Hepatocyte (in vitro differentiated cells): ENCODE results near the gene AKR1D1. TPM values are rescaled to one million over a fixed set of nuclear protein-coding genes. Genes with fewer than 3 reads are reported as not detected.

ENCODE experiments used
- DNase-seq: peaks from one replicate; pipeline ENCODE4 v3.0.0-alpha.2; 2016; ENCODE audit warnings: low spot score
- H2AFZ ChIP-seq: fragments of 200-600 bp; sonication (generic); 2 replicates; pipeline ENCODE4 v1.6.0; 2016; ENCODE audit warnings: antibody characterized with exemption, mild to moderate bottlenecking
- H3K27ac ChIP-seq: fragments of 200-600 bp; sonication (generic); 2 replicates; pipeline ENCODE4 v1.5.1; 2016; ENCODE audit warnings: mild to moderate bottlenecking
- H3K27me3 ChIP-seq: fragments of 200-600 bp; sonication (generic); 2 replicates; pipeline ENCODE4 v1.6.1; 2016
- H3K36me3 ChIP-seq: fragments of 200-600 bp; sonication (generic); replicated peaks from 2 replicates; pipeline ENCODE4 v1.5.1; 2016; ENCODE audit warnings: low read depth; ENCODE audit not compliant: insufficient read depth
- H3K4me1 ChIP-seq: fragments of 200-600 bp; sonication (generic); 2 replicates; pipeline ENCODE4 v1.5.1; 2016; ENCODE audit warnings: mild to moderate bottlenecking, moderate library complexity; ENCODE audit not compliant: insufficient read depth
- H3K4me2 ChIP-seq: fragments of 200-600 bp; sonication (generic); 2 replicates; pipeline ENCODE4 v1.6.0; 2016
- H3K4me3 ChIP-seq: fragments of 200-600 bp; sonication (generic); 2 replicates; pipeline ENCODE4 v1.5.1; 2016; ENCODE audit warnings: mild to moderate bottlenecking
- H3K79me2 ChIP-seq: fragments of 200-600 bp; sonication (generic); 2 replicates; pipeline ENCODE4 v1.6.0; 2017; ENCODE audit warnings: mild to moderate bottlenecking
- H3K9me2 ChIP-seq: fragments of 200-600 bp; sonication (generic); replicated peaks from 2 replicates; pipeline ENCODE4 v1.6.0; 2017; ENCODE audit warnings: mild to moderate bottlenecking; ENCODE audit not compliant: insufficient read depth
- H3K9me3 ChIP-seq: fragments of 200-600 bp; sonication (generic); 2 replicates; pipeline ENCODE4 v1.5.1; 2016; ENCODE audit warnings: low read depth, mild to moderate bottlenecking
- H4K20me1 ChIP-seq: fragments of 200-600 bp; sonication (generic); 2 replicates; pipeline ENCODE4 v1.6.0; 2016; ENCODE audit warnings: mild to moderate bottlenecking; ENCODE audit not compliant: insufficient read depth, poor library complexity, severe bottlenecking
- EZH2 ChIP-seq: fragments of 200-600 bp; sonication (generic); IDR thresholded peaks from 2 replicates; pipeline ENCODE4 v1.6.1; 2016; ENCODE audit warnings: antibody characterized with exemption, mild to moderate bottlenecking, borderline replicate concordance
- EZH2phosphoT487 ChIP-seq: fragments of 200-600 bp; sonication (generic); IDR thresholded peaks from one replicate; pipeline ENCODE4 v1.6.1; 2018; ENCODE audit warnings: antibody characterized with exemption, mild to moderate bottlenecking, low read depth, moderate library complexity; ENCODE audit not compliant: unreplicated experiment, severe bottlenecking
- WGBS: methylation state at CpG from one replicate; pipeline ENCODE4 v1.1.6; 2016; ENCODE audit warnings: low lambda C conversion rate; ENCODE audit errors: missing lambda C conversion rate; 5-methylcytosine and 5-hydroxymethylcytosine counted together
- polyA plus RNA-seq: library from polyadenylated mRNA; unstranded; fragments of >200 nt; fragmentation: Nextera tagmentation; extraction: Ambion mirVana; gene quantifications from 2 replicates; pipeline ENCODE4 v1.2.1, GENCODE V29; 2016
- total RNA-seq: library from RNA; depleted of rRNA; stranded (reverse); fragments of >200 nt; gene quantifications from 2 replicates; pipeline ENCODE4 v1.2.3, GENCODE V29; 2014
- TF ChIP-seq, protein P1 (sequence below): fragments of 200-600 bp; sonication (generic); IDR thresholded peaks from 2 replicates; pipeline ENCODE4 v1.5.1; 2016; ENCODE audit warnings: antibody characterized with exemption, mild to moderate bottlenecking; ENCODE audit not compliant: poor library complexity

Gene AKR1D1
- total and polyA plus RNA-seq, 2 experiments from 2014 or later, result 8.1 to 25.4 TPM

DNA sequence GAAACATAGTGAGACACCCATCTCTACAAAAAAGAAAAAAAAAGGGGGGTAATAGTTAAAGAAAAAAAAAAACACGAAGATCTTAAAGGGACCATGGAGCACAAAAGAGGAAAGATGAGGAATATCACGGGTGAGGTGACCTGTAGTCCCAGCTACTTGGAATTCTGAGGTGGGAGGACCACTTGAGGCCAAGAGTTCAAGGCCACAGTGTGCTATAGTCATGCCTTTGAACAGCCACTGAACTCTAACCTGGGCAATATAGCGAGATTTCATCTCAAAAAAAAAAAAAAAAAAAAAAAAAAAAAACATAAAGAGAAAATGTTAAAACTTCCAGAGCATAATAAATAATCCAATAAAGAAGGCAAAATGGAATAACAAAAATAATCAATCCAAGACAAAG, 23.6 kb downstream of the AKR1D1 start:
- 86% methylated on average over 3 of the region's 3 CpGs for WGBS
- H3K4me3 ChIP-seq, result no peak overlapping the region
- no peak for TF ChIP-seq EZH2
- TF ChIP-seq EZH2phosphoT487, result no peak
- TF ChIP-seq, protein P1, sequence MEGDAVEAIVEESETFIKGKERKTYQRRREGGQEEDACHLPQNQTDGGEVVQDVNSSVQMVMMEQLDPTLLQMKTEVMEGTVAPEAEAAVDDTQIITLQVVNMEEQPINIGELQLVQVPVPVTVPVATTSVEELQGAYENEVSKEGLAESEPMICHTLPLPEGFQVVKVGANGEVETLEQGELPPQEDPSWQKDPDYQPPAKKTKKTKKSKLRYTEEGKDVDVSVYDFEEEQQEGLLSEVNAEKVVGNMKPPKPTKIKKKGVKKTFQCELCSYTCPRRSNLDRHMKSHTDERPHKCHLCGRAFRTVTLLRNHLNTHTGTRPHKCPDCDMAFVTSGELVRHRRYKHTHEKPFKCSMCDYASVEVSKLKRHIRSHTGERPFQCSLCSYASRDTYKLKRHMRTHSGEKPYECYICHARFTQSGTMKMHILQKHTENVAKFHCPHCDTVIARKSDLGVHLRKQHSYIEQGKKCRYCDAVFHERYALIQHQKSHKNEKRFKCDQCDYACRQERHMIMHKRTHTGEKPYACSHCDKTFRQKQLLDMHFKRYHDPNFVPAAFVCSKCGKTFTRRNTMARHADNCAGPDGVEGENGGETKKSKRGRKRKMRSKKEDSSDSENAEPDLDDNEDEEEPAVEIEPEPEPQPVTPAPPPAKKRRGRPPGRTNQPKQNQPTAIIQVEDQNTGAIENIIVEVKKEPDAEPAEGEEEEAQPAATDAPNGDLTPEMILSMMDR, result no peak

DNA sequence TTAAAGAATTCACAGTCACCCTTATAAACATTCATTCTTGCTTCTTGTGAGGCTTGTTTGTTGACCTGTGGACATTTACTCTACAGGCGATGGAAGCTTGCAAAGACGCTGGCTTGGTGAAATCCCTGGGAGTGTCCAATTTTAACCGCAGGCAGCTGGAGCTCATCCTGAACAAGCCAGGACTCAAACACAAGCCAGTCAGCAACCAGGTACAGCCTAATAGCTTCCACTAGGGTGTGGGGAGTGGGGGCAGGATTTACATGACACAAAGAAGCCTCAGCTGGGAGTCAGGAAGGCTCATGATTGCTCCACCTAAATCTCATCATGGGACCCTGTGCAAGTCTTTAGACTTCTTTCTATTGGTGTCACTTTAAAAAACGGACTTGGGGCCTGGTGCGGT, 29.0 kb downstream of the AKR1D1 start:
- Histone ChIP-seq H3K9me3 (no peaks in the 10 kb centered on the region), H3K4me3 (no peak overlapping the region), H3K4me1 (no peaks in the 10 kb centered on the region), H2AFZ (no peak overlapping the region), H3K9me2 (no peaks in the 10 kb centered on the region), H4K20me1 (no peaks in the 10 kb centered on the region), H3K79me2 (no peaks in the 10 kb centered on the region), H3K36me3 (no peaks in the 10 kb centered on the region), H3K4me2 (no peak overlapping the region), H3K27ac (no peak overlapping the region), H3K27me3 (no peaks in the 10 kb centered on the region)
- TF ChIP-seq, protein P1, result no peak
- TF ChIP-seq EZH2phosphoT487, result no peak
- TF ChIP-seq EZH2, result no peak
- WGBS, result 93% methylated on average over 5 of the region's 5 CpGs
- no peak for DNase-seq

More for the DNA sequence above, 23.6 kb downstream of the AKR1D1 start:
- H3K4me1 ChIP-seq, result peaks cover 7% of the 10 kb centered on the region
- H3K4me2 ChIP-seq, result no peak overlapping the region
- no peaks in the 10 kb centered on the region for H4K20me1 ChIP-seq
- H3K36me3 ChIP-seq, result no peaks in the 10 kb centered on the region
- no peak overlapping the region for H2AFZ ChIP-seq
- DNase-seq, result no peak
- no peak overlapping the region for H3K27ac ChIP-seq
- no peaks in the 10 kb centered on the region for H3K27me3 ChIP-seq
- no peaks in the 10 kb centered on the region for H3K9me2 ChIP-seq
- H3K79me2 ChIP-seq, result no peaks in the 10 kb centered on the region
- H3K9me3 ChIP-seq, result no peaks in the 10 kb centered on the region

DNA sequence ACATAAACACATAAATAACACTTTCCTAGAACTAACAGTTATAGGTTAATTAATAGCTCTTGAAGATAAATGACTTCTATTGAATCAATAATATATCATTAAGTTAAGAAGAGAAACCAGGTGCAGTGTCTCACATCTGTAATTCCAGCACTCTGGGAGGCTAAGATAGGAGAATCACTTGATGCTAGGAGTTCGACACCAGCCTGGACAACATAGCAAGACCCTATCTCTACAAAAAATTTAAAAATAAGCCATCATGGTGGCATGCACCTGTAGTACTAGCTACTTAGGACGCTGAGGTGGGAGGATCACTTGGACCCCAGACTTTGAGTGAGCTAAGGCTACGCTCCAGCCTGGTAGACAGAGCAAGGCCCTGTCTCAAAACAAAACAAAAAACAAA, 38.8 kb downstream of the AKR1D1 start:
- DNase-seq, result no peak
- Histone ChIP-seq H2AFZ (no peak overlapping the region), H3K4me3 (no peak overlapping the region), H3K27ac (no peak overlapping the region), H3K27me3 (no peaks in the 10 kb centered on the region), H3K4me1 (peaks cover 11% of the 10 kb centered on the region), H3K9me2 (no peaks in the 10 kb centered on the region), H3K36me3 (no peaks in the 10 kb centered on the region), H4K20me1 (no peaks in the 10 kb centered on the region), H3K4me2 (no peak overlapping the region), H3K9me3 (no peaks in the 10 kb centered on the region), H3K79me2 (no peaks in the 10 kb centered on the region)
- 94% methylated on average over 3 of the region's 3 CpGs for WGBS
- TF ChIP-seq, protein P1, result no peak
- no peak for TF ChIP-seq EZH2phosphoT487
- no peak for TF ChIP-seq EZH2

DNA sequence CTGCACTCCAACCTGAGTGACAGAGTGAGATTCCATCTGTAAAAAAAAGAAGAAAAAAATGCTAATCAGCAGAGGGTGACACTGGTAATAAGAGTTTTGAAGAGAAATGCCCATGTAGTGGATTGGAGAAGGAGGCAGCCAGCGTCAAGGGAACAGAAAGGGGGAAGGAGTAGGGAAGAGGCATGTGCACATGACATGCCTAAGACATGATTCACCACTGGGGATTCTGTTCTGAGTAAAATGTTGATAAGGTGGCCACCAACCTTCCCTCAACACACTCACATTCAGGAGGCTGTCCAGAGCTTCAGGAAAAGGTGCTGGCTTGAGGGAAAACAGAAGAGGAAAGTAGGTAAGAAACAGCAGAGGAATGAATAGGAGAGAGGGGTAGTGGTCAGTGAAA, 39.9 kb downstream of the AKR1D1 start:
- Histone ChIP-seq H2AFZ (no peak overlapping the region), H3K4me1 (peaks cover 11% of the 10 kb centered on the region), H4K20me1 (no peaks in the 10 kb centered on the region), H3K36me3 (no peaks in the 10 kb centered on the region), H3K9me3 (no peaks in the 10 kb centered on the region), H3K4me3 (no peak overlapping the region), H3K27me3 (no peaks in the 10 kb centered on the region), H3K27ac (peak overlapping the region; percentile 68), H3K4me2 (no peak overlapping the region), H3K79me2 (no peaks in the 10 kb centered on the region), H3K9me2 (no peaks in the 10 kb centered on the region)
- DNase-seq, result peak; percentile 73
- no peak for TF ChIP-seq EZH2phosphoT487
- no peak for TF ChIP-seq EZH2
- TF ChIP-seq, protein P1, result no peak
- 31% methylated on average over 1 of the region's 1 CpG for WGBS
